ENCODE results near the gene IL12RB1. TPM values are rescaled to one million over a fixed set of nuclear protein-coding genes. Genes with fewer than 3 reads are reported as not detected.

Gene IL12RB1
- 1 to 10 TPM in 1 of 3 donors, under 1 TPM in 2; 0.31 to 1.2 (median 1.00) TPM for polyA plus RNA-seq

DNA sequence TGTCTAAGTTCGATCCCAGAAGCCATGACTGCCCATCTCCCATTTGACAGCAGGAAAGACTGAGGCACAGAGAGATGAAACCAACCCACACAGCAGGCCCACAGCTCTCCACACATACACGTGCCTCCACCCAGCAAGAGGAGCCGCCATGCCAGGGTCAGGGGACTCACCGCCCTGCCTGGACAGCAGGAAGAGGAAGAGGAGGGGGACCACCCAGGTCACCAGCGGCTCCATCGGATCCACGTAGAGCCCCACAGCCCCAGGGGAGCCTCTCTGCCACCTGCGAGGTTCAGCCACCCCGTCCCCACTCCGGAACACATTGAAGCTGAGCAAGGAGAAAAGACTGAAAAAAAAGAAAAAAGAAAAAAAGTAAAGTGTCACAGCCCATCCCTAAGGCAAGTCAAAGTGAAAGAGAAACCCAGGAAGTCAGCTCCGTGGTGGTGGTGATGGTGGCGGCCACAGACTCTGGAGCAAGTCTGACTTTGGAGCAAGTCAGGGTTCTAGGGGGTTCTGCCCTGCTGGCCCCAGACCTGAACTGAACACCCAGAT is at the start of gene IL12RB1:
Gene IL12RB1, minus strand, starts transcription at position 345 of the 549 bp plus-strand sequence. Its CDS starts 111 bp downstream, at position 234.
- no peak within 1 kb of the TSS for H3K27ac ChIP-seq (ENCODE audit: low read depth, low read length)
- WGBS, 3 donors = 32 to 57% (median 43%) methylated on average over 12 of the region's 12 CpGs

DNA sequence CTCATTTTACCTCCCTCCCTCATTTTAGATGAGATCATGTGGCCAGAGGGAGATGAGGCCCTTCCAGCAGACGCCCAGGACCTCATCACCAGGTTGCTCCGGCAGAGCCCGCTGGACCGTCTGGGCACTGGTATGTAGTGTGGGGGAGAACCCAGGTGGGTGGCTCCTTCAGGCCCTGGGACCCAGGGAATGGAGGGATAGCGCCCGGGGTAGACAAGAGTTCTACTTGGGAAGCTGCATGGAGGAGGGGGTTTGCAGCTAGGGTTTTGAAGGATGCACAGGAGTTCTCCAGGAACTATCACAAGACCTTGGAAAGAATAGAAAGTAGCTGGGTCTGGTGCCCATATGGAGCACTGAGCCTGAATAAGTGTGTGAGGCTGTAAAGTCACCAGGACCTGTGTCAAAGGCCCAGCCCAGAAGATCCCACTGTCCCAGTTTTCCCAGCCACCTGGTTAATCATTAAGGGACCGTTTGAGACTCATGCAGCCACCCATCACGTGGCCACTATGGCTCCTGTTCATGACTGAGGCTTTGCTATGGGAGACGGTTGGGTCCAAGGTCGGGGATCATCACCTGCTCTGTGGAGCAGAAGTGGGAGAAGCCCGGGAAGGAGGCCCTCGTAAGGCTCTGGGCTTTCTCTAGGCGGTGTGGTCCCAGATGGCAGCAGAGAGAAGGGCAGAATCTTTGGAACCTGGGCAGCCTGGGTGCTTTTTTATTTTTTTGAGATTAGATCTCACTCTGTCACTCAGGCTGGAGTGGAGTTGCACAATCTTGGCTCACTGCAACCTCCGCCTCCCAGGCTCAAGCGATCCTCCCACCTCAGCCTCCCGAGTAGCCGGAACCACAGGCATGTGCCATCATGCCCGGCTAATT is 49.2 kb upstream of the IL12RB1 start:
- no peak overlapping the region for H3K27ac ChIP-seq (ENCODE audit: low read depth, low read length)
- WGBS, 3 donors = 65 to 93% (median 92%) methylated on average over 18 of the region's 18 CpGs

DNA sequence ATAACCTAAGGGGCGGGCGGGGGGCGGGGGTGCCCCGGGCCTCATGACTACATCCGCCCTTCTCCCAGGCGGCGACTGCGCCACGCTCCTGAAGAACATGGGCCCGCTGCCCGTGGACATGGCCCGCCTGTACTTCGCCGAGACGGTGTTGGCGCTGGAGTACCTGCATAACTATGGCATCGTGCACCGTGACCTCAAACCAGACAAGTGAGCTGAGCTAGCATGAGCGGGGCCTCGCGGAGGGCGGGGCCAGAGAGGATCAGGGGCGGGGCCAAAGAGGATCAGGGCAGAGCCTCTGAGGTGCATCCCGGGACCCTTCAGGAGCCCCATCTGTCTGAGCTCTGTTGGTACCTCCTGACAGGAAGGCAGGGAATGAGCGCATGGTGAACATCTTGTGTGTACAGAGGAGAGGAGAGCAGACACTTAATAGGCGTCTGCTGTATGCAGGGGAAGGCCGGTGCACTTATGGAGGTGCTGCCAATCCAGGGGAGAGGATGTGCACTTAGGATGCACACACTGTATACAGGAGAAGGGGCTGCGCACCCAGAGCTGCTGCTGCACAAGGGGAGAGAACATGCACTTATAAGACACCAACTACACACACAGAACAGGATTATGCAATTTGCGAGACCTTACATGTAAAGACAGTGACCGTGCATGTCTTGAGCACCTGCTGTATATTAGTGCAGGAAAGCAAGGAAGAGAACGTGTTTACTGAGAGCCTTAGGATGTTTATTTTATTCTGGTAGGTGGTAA is 45.3 kb upstream of the IL12RB1 start:
- 83 to 86% (median 85%) methylated on average over 31 of the region's 31 CpGs for WGBS, 3 donors
- no peak overlapping the region for H3K27ac ChIP-seq (ENCODE audit: low read depth, low read length)

DNA sequence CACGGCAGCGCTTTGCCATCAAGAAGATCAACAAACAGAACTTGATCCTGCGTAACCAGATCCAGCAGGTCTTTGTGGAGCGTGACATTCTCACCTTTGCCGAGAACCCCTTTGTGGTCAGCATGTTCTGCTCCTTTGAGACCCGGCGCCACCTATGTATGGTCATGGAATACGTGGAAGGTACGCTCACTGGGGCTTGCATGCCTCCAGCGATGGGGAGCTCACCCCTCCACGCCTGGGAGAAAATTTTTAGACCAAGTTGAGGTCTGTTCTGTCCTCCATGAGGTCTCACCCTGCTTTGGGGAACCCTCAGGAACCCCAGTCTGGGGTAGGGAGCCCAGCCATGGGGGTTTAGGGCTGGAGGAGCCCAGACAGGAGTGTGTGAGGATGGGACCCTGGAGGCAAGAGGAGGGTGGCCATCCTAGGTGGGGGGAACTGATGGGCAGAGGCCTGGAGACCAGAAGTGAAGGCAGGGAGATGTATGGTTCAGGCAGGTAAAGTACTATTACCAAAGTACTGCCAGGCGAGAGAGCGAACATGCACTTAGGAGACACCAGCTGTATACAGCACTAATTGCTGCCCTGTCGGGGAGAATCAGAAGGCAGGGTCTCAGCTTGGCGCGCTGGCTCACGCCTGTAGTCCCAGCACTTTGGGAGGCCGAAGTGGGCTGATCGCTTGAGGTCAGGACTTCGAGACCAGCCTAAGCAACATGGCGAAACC is 43.9 kb upstream of the IL12RB1 start:
- H3K27ac ChIP-seq (ENCODE audit: low read depth, low read length) = no peak overlapping the region
- WGBS, 3 donors = 95 to 96% (median 95%) methylated on average over 21 of the region's 21 CpGs

DNA sequence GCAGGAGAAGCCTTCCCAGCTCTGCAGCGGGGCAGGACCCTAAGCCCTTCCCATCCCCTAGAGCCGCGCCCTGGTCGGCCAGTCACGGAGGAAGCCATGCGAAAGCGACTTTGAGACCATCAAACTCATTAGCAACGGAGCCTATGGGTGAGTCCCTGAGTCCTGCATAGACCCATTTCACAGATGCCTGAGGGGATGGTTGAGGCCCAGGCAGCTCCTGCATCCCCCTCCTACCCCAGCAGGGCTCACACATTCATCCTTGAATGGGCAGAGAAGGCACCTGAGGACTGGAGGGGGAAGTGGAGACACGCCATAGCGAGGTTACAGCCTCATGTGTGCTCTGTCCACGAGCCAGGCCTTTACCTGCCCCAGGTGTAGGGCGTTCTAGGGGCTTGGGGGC is 42.1 kb upstream of the IL12RB1 start:
- no peak overlapping the region for H3K27ac ChIP-seq (ENCODE audit: low read depth, low read length)
- WGBS, 3 donors = 93 to 97% (median 97%) methylated on average over 12 of the region's 12 CpGs

DNA sequence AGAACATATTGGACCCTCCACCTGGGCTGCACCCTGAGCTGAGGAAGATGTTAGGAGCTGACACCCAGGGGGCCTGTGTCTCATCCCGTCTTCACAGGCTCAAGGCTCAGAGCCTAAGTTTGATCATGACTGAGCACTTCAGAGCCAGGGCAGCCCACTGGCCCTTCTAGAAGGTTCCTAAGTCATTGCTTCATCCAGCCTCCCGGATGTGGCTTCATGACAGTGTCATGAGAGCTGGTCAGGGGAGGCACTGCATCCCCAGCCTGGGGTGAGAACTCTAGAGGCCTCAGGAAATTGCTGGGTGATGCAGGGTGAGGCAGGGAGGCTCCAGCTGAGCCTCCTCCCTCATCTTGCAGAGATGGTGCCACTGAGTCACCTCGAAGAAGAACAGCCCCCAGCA is 41.3 kb upstream of the IL12RB1 start:
- 59 to 87% (median 75%) methylated on average over 3 of the region's 3 CpGs for WGBS, 3 donors
- H3K27ac ChIP-seq (ENCODE audit: low read depth, low read length) = no peak overlapping the region

DNA sequence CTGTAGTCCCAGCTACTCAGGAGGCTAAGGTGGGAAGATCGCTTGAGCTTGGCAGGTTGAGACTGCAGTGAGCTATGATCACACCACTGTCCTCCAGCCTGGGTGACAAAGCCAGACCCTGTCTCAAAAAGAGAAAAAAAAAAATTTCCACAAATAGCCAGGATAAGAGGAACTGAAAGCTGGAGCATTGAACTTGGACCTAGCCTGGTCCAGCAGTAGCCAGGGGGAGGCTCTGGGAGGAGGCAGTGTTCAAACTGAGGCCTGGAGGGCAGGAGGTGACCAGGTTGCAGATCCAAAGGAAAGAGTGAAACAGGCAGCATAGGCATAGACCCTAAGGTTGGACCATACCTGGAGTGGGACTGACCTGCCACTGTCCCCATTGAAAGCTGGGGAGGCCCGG is 39.4 kb upstream of the IL12RB1 start:
- WGBS, 3 donors = 67 to 100% (median 68%) methylated on average over 2 of the region's 2 CpGs
- H3K27ac ChIP-seq (ENCODE audit: low read depth, low read length) = no peak overlapping the region

DNA sequence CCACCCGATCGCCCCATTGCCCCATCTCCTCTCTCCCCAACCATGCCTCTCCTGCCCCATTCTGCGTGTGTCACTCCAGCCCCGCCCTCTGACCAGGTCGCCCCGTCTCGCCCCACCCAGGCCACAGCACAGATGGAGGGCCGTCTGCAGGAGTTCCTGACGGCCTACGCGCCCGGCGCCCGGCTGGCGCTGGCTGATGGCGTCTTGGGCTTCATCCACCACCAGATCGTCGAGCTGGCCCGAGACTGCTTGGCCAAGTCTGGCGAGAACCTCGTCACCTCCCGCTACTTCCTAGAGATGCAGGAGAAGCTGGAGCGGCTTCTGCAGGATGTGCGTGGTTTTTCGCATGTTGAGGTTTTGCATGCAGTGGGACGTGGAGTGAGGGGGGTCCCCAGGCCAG is 37.1 kb upstream of the IL12RB1 start:
- H3K27ac ChIP-seq (ENCODE audit: low read depth, low read length) = no peak overlapping the region

DNA sequence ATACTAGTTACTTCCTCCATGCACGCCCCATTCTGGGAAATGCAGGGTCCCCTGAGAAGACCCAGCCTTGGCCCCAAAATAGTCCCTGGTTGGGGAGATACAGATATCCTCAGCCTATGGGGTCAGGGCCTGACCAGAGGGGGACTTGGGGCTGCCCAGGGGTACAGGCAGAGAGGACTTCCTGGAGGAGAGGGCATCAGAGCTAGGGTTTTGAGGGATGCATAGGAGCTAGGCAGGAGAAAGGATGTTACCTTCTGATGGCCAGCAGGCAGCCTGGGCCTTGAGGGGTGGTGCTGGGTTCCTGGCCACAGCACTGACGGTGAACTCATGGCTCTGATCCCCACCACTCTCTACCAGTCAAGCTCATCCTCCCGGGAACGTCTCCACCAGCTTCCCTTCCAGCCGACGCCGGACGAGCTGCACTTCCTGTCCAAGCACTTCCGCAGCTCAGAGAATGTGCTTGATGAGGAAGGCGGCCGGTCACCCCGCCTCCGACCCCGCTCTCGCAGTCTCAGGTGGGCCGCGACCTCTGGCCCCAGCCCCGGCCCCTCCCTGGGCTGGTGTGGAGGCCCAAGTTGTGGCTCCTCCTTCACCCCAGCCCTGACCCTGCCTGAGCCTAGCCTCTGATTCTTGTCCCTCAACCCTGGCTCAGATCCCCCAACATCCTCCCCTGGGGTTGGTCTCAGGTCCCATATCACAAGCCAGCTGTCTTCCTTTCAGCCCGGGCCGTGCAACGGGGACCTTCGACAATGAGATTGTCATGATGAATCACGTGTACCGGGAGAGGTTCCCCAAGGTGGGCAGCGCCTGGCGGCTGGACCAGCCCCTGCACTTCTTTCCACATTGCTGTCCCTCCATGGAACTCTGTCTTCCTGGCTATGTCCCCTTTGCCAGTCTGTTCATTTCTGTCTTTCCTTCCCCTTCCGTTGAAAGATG is 36.4 kb upstream of the IL12RB1 start:
- WGBS, 3 donors = 72 to 79% (median 74%) methylated on average over 24 to 27 of the region's 27 CpGs

More for the DNA sequence above, 37.1 kb upstream of the IL12RB1 start:
- WGBS, 3 donors = 72 to 85% (median 75%) methylated on average over 26 of the region's 26 CpGs

DNA sequence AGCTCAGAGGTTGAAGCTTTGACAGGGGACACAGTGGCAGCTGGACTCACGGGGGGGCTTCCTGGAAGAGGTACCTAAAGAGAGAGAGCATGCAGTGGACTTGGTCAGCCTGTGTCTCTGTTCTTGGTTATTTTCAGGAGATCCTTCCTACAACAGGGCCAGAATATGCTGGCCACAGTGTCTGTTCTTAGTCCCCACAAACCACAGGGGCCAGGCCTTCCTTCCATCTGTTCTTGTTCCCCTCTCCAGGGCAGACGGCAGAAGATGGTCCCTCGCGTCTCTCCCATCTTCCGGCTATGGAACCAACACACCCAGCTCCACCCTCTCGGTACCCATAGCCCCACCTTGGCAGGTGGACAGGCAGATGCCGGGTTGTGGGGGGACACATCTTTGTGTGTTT is 35.7 kb upstream of the IL12RB1 start:
- H3K27ac ChIP-seq (ENCODE audit: low read depth, low read length) = no peak overlapping the region
- 84 to 89% (median 88%) methylated on average over 7 of the region's 7 CpGs for WGBS, 3 donors

More for the DNA sequence above, 36.4 kb upstream of the IL12RB1 start:
- no peak overlapping the region for H3K27ac ChIP-seq (ENCODE audit: low read depth, low read length)

DNA sequence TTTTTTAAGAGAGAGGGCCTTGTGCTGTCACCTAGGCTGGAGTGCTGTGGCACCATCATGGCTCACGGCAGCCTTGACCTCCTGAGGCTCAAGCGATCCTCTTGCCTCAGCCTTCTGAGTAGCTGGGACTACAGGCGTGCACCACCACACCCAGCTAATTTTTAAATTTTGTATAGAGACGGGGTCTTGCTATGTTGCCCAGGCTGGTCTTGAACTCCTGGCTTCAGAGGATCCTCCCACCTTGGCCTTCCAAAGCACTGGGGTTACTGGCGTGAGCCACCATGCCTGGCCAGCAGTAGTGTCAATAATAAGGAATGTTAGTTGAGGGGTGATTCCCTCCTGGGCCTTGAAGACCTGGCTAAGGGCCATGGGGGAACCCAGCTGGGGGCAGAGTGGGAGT is 34.4 kb upstream of the IL12RB1 start:
- 89 to 98% (median 97%) methylated on average over 5 of the region's 5 CpGs for WGBS, 3 donors
- no peak overlapping the region for H3K27ac ChIP-seq (ENCODE audit: low read depth, low read length)

DNA sequence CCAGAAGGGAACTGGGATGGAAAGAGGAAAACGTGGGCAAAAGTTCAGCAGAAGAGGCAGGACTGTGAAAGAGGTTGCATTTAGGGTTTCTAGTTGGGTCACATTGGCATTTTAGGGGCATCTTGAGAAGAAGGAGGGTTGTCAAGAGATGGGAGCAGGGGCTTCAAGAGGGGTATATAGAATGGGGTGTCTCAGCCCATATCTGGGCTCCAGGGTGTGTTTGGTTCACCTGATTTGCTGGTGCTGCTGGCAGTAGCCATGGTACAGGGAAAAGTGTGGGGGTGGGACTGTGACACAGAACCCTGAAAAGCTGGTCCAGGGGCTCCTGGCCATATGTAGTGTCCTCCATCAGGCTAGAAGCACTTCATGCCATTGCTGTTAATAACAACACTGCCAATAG is 33.4 kb upstream of the IL12RB1 start:
- no peak overlapping the region for H3K27ac ChIP-seq (ENCODE audit: low read depth, low read length)
- 49 to 69% (median 50%) methylated on average over 1 of the region's 1 CpG for WGBS, 3 donors

DNA sequence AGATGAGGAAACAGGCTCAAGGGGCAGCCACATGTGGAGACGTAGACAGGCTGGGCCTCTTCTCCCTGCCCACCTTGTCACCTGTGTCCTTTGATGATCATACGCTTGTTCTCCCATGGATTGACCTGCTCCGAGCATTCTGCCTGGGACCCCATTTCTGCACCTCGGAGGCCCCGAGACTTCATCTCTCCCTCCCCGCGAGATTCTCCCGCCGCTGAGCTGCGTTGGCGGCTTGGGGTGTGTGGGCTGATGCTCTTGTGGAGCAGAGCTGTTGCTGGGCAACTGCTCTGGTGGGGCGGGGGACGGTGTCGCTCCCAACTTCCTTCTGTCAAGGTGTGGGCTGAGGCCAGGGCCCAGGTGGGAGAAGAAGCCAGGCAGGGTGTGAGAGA is 33.0 kb upstream of the IL12RB1 start:
- WGBS, 3 donors = 79 to 85% (median 81%) methylated on average over 10 to 14 of the region's 14 CpGs
- H3K27ac ChIP-seq (ENCODE audit: low read depth, low read length) = no peak overlapping the region

DNA sequence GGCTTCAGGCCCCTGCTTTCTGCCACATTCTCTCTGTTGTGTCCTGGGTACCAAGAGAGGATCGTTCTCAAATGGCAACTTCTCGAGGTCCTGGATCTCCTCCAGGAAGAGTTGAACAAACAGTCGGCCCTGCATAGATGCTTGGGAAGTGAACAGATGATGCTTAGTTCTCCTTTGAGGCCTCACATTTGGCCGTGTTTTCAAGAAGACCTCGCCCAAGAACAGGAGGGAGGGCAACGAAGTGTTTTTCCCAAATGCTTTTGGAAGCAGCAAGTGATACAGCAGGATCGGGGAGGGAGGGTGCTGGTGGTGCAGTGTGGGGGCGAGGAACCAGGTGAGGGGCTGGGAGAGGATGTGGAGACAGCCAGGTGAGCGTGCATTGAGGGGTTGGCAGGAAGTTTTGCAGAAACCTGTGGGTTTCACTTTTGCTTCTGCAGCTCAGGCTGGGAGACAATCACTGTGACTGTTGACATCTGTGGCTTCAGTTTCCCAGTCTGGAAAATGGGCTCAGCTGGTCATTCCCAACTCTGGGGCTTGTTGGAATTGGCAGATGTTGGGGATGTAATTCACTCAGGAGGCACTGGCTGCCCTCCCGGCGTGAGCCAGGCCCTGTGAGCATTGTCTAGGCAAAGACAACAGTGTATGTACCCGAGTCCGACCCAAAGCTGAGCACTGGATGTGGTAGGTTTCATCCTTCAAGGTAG is 32.4 kb upstream of the IL12RB1 start:
- WGBS, 3 donors = 31 to 38% (median 38%) methylated on average over 13 of the region's 13 CpGs
- no peak overlapping the region for H3K27ac ChIP-seq (ENCODE audit: low read depth, low read length)

DNA sequence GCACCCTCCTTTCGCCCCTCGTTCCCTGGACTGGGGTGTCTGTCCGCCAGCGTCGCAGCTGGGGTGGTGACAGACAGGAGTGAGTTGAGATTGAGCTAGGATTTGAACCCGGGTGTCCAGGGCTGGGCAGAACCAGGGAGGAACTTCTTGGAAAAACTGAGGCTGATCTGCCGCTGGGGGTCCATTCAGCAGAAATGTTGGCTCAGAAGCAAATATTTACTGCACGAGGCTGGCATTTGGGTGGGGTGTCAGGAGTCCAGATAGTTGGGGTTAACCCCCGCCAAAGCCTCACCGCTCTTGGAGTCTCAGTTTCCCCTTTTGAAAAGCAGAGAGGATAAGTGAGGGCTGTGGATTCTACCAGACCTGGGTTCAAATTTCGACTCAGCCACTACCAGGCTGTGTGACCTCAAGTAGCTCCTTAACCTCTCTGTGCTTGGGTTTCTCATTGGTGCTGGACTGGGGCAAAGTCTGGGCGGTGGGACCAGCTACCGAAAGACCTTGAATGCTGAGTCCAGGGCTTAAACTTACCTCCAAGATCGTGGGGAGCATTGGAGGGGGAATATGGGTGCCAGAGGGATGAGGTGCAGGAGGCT is 31.8 kb upstream of the IL12RB1 start:
- 34 to 37% (median 37%) methylated on average over 14 of the region's 14 CpGs for WGBS, 3 donors
- no peak overlapping the region for H3K27ac ChIP-seq (ENCODE audit: low read depth, low read length)

DNA sequence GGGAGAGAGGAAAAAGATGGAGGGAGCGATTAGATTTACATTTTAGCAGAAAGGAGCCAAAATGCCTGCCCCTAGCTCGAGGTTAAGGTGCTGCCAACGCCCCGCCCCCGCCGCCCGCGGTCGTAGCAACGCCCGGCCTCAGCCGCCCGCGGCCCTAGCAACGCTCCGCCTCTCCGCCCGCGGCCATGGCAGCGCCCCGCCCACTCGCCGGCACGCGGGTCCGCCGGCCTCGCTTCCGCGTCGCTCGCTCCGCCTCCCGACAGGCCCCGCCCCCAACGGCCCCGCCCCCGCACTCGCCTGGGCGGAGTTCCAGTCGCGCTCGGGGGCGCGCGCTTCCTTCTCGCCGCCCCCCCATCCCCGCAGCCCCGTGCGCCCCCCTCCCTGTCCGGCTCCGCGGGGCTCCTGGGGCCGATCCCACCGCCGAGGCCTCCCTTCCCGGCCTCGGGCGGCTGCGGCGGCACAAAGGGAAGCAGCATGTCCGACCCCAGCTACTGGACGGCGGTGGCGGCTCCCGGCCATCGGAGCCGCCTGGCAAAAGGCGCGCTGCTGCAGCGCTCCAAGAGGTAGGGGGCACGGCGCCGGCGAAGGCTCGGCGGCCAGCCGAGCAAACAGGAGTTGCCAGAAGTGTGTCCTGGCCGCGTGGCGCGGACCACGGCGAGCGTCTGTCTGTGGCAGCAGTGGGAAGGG is 31.1 kb upstream of the IL12RB1 start:
- no peak overlapping the region for H3K27ac ChIP-seq (ENCODE audit: low read depth, low read length)
- 1 to 2% (median 1%) methylated on average over 47 to 82 of the region's 86 CpGs for WGBS, 3 donors

All from adipose tissue (tissue), 3 donors.